Left lobe of liver (tissue), 2 donors: ENCODE data around the gene BHMT. TPM values are rescaled to one million over a fixed set of nuclear protein-coding genes. Genes with fewer than 3 reads are reported as not detected.
"Not testable (repeated sequence)": the region's sequence is repeated elsewhere in the genome, so short reads cannot be mapped to it uniquely, and the experiment has no call there.

Experiments used
- ATAC-seq: fragments of 200-7000 bp; cut with Tn5 transposase; one replicate; pipeline ENCODE4 v1.9.1; 2020; ENCODE audit warnings: mild to moderate bottlenecking, moderate library complexity
- DNase-seq: peaks from one replicate; pipeline ENCODE4 v3.0.0-alpha.2; 2020; ENCODE audit warnings: low spot score
- total RNA-seq: library from RNA; stranded (reverse); gene quantifications from one replicate; pipeline ENCODE4 v1.2.1, GENCODE V29; 2021
- donor health status: DM: no; HTN: no; CAD: no; lungs with moderate emphysema.
- donor health status: DM: no; HTN: yes; CAD: no.

The BHMT gene
- total RNA-seq, 1 donor from 2014 or later, result 957 TPM

GRCh38 chr5:79111960-79112702 is 522 bp downstream of the BHMT start:
- ATAC-seq, result peak; percentile 29
- DNase-seq, result no peak

GRCh38 chr5:79112703-79113058 is 1.1 kb downstream of the BHMT start:
- ATAC-seq, result peak; percentile 2
- peak; percentile 52 for DNase-seq

GRCh38 chr5:79119486-79119885 is 7.9 kb downstream of the BHMT start:
- DNase-seq, result no peak
- no peak for ATAC-seq

DNA sequence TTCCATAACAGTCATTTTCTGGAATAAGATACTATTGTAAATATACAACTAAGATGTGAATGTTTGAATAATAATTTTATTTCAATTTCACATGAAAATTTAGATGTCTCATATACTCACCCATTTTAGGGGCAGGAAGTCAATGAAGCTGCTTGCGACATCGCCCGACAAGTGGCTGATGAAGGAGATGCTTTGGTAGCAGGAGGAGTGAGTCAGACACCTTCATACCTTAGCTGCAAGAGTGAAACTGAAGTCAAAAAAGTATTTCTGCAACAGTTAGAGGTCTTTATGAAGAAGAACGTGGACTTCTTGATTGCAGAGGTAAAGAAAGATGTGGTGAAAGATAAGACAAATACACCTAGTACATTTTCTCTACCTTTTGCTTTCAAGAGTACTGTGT is 8.6 kb downstream of the BHMT start:
- ATAC-seq (no peak), DNase-seq (no peak)

DNA sequence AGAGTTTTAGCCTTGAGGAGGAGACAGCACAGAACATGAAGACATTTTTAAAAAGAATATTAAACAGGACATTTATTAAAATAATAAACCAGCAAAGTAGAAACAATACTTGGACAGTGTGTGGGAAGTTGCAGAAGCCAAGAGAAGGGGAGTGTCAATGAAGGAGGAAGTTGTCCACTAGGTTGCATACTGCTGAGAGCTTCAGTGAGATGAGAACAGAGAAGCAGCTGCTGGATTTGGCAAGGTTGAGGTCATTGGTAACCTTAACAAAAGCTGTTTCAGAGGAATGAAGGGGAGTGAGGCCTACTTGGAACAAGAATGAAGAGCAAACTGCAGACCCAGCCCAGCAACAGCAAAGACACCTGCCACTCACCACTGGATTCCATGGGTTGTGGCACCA is 11.4 kb downstream of the BHMT start:
- DNase-seq (no peak), ATAC-seq (peak; percentile 3)

- ATAC-seq, result no peak
- no peak for DNase-seq
Observed at GRCh38 chr5:79124607-79125006, 13.0 kb downstream of the BHMT start.

DNA sequence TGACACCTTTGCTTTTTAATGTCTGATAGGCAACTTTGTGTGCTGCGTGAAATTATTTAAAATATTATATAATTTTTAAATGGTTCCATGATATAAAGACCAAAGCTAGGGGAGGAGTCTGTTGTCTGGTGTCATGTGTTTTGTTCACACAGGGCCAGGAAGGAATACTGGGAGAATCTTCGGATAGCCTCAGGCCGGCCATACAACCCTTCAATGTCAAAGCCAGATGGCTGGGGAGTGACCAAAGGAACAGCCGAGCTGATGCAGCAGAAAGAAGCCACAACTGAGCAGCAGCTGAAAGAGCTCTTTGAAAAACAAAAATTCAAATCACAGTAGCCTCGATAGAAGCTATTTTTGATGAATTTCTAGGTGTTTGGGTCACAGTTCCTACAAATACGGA is 19.2 kb downstream of the BHMT start:
- DNase-seq (no peak), ATAC-seq (peak; percentile 1)

DNA sequence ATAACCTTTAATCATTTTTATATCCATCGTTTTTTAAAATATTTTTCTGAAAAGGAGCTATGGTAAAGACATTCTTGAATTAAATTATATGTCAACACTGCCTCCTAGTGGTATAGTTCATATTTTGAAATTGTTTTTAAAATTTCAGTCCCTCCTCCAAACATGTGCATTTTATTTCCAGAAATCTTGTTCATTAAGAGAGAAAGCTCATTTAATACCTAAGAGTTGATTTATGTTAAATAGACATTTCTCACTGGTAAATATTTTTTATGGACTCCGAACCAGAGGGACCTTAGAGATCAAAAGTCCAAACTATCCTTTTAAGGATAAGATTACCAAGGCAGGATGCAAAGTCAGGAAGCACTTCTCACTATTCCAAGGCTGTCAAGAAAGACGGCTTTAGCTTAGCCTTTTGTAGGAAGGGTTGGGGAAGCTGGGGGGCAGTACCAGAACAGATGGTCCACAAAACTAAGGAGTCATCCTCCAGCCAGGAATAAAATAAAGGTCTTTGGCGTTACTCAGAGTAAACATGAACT is 21.6 kb downstream of the BHMT start:
- no peak for DNase-seq
- ATAC-seq, result peak; percentile 23

- ATAC-seq, result peak; percentile 47
- no peak for DNase-seq
Observed at GRCh38 chr5:79133657-79134451, 22.2 kb downstream of the BHMT start.

- no peak for DNase-seq
Observed at GRCh38 chr5:79135790-79136553, 24.4 kb downstream of the BHMT start.

GRCh38 chr5:79136618-79137017 is 25.0 kb downstream of the BHMT start:
- ATAC-seq (peak; percentile 34), DNase-seq (no peak)

More at GRCh38 chr5:79135790-79136553, 24.4 kb downstream of the BHMT start:
- no peak for ATAC-seq

- DNase-seq (no peak), ATAC-seq (no peak)
Observed at GRCh38 chr5:79140553-79140952, 28.9 kb downstream of the BHMT start.

DNA sequence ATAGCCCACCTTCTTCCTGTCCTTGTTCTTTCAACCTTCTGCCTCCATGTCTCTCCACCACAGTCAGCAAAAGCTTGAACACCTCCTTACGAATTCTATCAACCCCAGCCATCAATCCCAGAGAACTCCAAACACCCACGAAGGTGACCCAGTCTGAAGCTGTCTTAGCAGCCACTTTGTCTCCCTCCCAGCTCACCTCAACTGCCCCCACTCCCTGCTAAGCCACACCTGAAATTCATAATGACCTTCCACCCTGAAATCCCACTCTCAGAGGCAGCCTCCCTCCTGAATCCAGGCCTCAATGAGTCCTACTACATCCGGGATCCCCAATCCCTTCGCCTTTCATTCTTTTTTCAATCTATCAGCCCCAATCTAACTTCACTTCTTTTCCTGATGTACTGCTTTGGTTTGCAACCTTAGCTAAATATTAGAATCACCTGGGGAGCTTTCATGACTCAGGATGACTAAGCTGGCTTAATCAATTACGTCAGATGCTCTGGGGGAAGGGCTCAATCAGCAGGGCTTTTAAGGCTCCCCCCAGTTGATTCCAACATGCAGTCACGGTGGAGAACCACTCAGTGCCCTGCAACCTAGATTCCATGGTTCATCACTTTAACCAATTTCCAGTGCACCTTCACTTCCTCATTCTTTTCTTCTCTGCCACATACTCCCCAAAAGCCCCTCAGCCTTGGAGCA is 32.2 kb downstream of the BHMT start:
- DNase-seq (no peak), ATAC-seq (no peak)

- no peak for ATAC-seq
- DNase-seq, result no peak
Observed at GRCh38 chr5:79147076-79147475, 35.5 kb downstream of the BHMT start.

DNA sequence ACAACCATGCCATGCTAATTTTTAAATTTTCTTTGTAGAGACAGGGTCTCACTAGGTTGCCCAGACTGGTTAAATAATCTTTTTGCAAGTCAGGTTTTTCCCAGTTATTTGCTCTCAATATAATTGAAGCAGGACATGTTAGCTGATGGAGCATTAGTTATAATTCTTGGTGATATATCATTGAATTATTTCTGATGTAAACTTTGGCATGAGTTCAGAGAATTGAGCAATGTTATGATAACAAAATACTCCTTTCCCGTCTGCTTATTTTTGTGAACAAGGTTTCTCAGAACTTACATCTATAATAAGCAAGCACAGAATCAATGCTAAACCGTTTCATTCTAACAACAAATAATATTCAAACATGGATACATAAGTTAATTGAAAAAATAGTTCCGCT is 37.8 kb downstream of the BHMT start:
- DNase-seq, result no peak
- no peak for ATAC-seq

DNA sequence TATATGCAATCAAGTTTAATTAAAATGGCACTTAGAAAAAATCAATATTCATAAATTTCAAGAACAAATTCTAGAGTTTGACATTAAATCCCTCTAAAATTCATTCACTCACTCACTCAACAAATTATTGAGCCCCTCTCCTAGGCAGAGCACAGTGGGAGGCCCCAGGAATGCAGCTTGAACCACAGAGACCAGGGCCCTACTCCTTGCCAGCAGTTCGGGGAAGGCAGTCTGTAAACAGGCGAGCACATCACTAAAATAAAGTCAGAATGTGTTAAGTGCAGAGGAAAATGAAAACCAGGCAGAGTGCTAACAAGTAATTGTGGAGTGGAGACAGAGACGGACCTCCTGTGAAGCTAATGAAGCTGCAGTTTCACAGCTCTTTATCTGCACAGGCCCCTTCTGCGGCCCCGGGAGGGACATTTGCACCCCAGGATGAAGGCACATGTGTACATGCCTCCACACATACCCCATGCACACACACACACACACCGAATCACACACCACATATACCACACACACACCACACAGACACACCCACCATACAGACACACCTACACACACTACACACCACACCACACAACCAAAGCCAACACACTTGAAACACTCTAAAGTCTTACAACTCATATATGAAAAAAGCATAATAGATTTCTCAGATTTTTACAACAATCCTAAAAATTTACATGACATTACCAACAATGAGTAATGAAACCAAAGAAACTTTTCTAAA is 40.5 kb downstream of the BHMT start:
- DNase-seq (no peak), ATAC-seq (no peak)

DNA sequence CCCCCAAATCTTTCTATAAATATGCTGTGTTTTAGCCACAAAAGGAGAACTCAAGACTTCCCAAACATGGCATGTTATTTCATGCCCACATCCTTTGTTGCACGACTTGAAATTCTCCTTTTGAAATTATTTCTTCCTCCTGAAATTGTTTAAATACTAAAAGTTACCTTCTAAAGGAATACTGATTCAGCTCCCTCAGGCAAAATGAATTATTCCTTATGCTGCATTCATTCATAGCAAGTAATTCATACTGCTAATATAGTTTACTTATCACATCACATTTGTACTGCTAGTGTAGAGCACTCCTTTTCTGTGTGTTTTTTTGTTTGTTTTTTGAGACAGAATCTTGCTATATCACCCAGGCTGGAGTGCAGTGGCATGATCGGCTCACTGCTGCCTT is 45.7 kb downstream of the BHMT start:
- ATAC-seq (no peak), DNase-seq (no peak)

DNA sequence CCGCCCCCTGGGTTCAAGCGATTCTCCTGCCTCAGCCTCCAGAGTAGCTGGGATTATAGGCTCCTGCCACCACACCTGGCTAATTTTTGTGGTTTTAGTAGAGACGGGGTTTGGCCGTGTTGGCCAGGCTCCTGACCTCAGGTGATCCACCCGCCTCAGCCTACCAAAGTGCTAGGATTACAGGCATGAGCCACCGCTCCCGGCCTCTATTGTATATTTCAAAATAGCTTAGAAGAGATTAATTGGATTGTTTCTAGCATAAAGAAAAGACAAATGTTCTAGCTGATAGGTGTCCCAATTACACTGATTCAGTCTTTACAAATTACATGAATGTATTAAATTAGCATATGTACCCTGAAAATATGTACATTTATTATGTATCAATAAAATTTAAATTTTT is 50.0 kb downstream of the BHMT start:
- ATAC-seq, result not testable (repeated sequence)

DNA sequence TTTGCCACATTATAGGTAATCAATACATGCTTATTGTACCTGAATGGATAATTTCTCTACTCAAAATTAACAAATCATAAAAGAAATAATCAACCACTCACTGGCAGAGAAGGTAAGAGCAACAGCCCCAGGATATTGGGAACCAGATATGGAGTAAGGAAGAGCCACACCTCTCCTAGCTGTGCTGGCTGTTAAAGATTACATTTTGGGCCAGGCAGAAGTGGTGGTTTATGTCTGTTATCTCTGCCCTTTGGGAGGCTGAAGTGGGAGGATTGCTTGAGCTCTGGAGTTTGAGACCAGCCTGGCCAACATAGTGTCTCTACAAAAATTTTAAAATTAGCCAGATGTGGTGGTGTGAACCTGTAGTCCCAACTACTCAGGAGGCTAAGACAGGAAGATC is 56.4 kb downstream of the BHMT start:
- DNase-seq (no peak), ATAC-seq (no peak)

More for the DNA sequence above, 50.0 kb downstream of the BHMT start:
- DNase-seq, result not testable (repeated sequence)

GRCh38 chr5:79170661-79171060 is 59.1 kb downstream of the BHMT start:
- no peak for ATAC-seq
- DNase-seq, result no peak
